Endothelial cell of umbilical vein (primary cell): Measurements from ENCODE around the gene RBSN. TPM values are rescaled to one million over a fixed set of nuclear protein-coding genes. Genes with fewer than 3 reads are reported as not detected.
A peak's percentile ranks its signal among the peaks of the same experiment; 100 is the strongest.
"Not testable (repeated sequence)": the region's sequence is repeated elsewhere in the genome, so short reads cannot be mapped to it uniquely, and the experiment has no call there.

Experiments used
- BruUV-seq: library from RNA; stranded (reverse); fragments of 400-500 nt; replicated peaks from 2 replicates; lab custom pipeline; 2021; lab: Mats Ljungman, UMichigan
- CTCF ChIA-PET: fragments of 300-600, 350-600 bp; sonication (Branson Sonifier 250); formaldehyde crosslinking; loops from one replicate; lab custom pipeline; 2021; ENCODE audit warnings: antibody characterized with exemption, inconsistent platforms; lab: Charles Lee
- POLR2A ChIA-PET: fragments of 300-600, 350-600 bp; sonication (Branson Sonifier 250); formaldehyde crosslinking; loops from one replicate; lab custom pipeline; 2021; ENCODE audit warnings: antibody characterized with exemption, inconsistent platforms; lab: Charles Lee
- DNase-seq: peaks from one replicate; pipeline ENCODE4 v3.0.0-alpha.2; 2011; ENCODE audit warnings: low read depth, low spot score
- FAIRE-seq: peaks from 2 replicates; lab custom pipeline; 2011; peaks lifted over from hg19 to GRCh38; lab: Jason Lieb, UNC
- H2AFZ ChIP-seq: 2 replicates; pipeline ENCODE4 v1.6.0; 2012; ENCODE audit warnings: low read depth, low read length, control low read depth, inconsistent platforms
- H3K27ac ChIP-seq: 2 replicates; pipeline ENCODE4 v1.5.1; 2011; ENCODE audit warnings: low read depth, mild to moderate bottlenecking, control low read depth, low read length, moderate library complexity; ENCODE audit not compliant: insufficient read depth
- H3K27me3 ChIP-seq, 2 experiments: 2 replicates each; pipeline versions ENCODE4 v1.6.0 to v1.6.1; 2011; ENCODE audit warnings: low read length in 2 of 2, mixed read lengths in 1 of 2; ENCODE audit not compliant: control insufficient read depth in 2 of 2, insufficient read depth in 2 of 2
- H3K36me3 ChIP-seq, 2 experiments: 2 replicates in 1 of 2; 3 replicates in 1 of 2; pipeline ENCODE4 v1.5.1; 2011; ENCODE audit warnings: low read length in 2 of 2, mild to moderate bottlenecking in 1 of 2, moderate library complexity in 1 of 2; ENCODE audit not compliant: control insufficient read depth in 2 of 2, insufficient read depth in 2 of 2; ENCODE audit errors: extremely low read depth in 1 of 2
- H3K4me1 ChIP-seq: 3 replicates; pipeline ENCODE4 v1.5.1; 2011; ENCODE audit warnings: mild to moderate bottlenecking, low read length; ENCODE audit not compliant: control insufficient read depth, insufficient read depth; ENCODE audit errors: extremely low read depth
- H3K4me2 ChIP-seq: 2 replicates; pipeline ENCODE4 v1.6.1; 2011; ENCODE audit warnings: low read length, control low read depth, mixed read lengths; ENCODE audit not compliant: insufficient read depth
- H3K4me3 ChIP-seq, 3 experiments: fragments of 200-600 bp in 1 of 3; sonication (generic), shearing (Covaris generic) in 1 of 3; replicated peaks in 1 of 3; 2 replicates each; pipeline ENCODE4 v1.5.1; 2011 to 2016; ENCODE audit warnings: control low read depth in 3 of 3, low read length in 3 of 3, mild to moderate bottlenecking in 2 of 3, inconsistent platforms in 1 of 3, low read depth in 1 of 3, moderate library complexity in 1 of 3; ENCODE audit not compliant: insufficient read depth in 1 of 3
- H3K79me2 ChIP-seq: 2 replicates; pipeline ENCODE4 v1.6.0; 2012; ENCODE audit warnings: low read length, inconsistent platforms; ENCODE audit not compliant: control insufficient read depth, insufficient read depth
- H3K9ac ChIP-seq: replicated peaks from 2 replicates; pipeline ENCODE3; 2011; ENCODE audit warnings: low read length, control low read depth; ENCODE audit not compliant: insufficient read depth; ENCODE audit errors: extremely low read depth
- H3K9me1 ChIP-seq: replicated peaks from 3 replicates; pipeline ENCODE4 v1.6.0; 2011; ENCODE audit warnings: mild to moderate bottlenecking, low read length; ENCODE audit not compliant: control insufficient read depth, insufficient read depth; ENCODE audit errors: extremely low read depth
- H3K9me3 ChIP-seq: replicated peaks from 2 replicates; pipeline ENCODE4 v1.5.1; 2012; ENCODE audit warnings: low read length, inconsistent platforms; ENCODE audit not compliant: control insufficient read depth, insufficient read depth
- H4K20me1 ChIP-seq: replicated peaks from 2 replicates; pipeline ENCODE3; 2011; ENCODE audit warnings: mild to moderate bottlenecking, low read length; ENCODE audit not compliant: control insufficient read depth, insufficient read depth; ENCODE audit errors: extremely low read depth
- CTCF ChIP-seq, 2 donors: IDR thresholded peaks; 1 replicate in 1 of 2; 2 replicates in 1 of 2; pipeline ENCODE4 v1.5.1; 2011; ENCODE audit warnings: low read length in 2 of 2, mild to moderate bottlenecking in 2 of 2, moderate library complexity in 2 of 2, control low read depth in 1 of 2, inconsistent platforms in 1 of 2, low read depth in 1 of 2; ENCODE audit not compliant: insufficient read depth in 1 of 2; ENCODE audit errors: extremely low read depth in 1 of 2
- EZH2 ChIP-seq: IDR thresholded peaks from 2 replicates; pipeline ENCODE4 v1.6.1; 2012; ENCODE audit warnings: borderline replicate concordance, low read depth, mild to moderate bottlenecking, moderate library complexity, low read length, inconsistent platforms; ENCODE audit not compliant: severe bottlenecking
- FOS ChIP-seq: IDR thresholded peaks from 2 replicates; pipeline ENCODE4 v1.6.1; 2011; ENCODE audit warnings: mild to moderate bottlenecking, low read length, moderate library complexity, borderline replicate concordance; ENCODE audit not compliant: insufficient read depth
- GATA2 ChIP-seq: IDR thresholded peaks from 2 replicates; pipeline ENCODE4 v1.7.0; 2011; ENCODE audit warnings: low read depth, mild to moderate bottlenecking, moderate library complexity, mixed read lengths, low read length; ENCODE audit not compliant: insufficient read length, insufficient read depth
- JUN ChIP-seq: IDR thresholded peaks from 2 replicates; pipeline ENCODE4 v1.6.1; 2011; ENCODE audit warnings: borderline replicate concordance, low read depth; ENCODE audit not compliant: insufficient read length, insufficient read depth
- MYC ChIP-seq: IDR thresholded peaks from one replicate; pipeline ENCODE4 v1.6.1; 2011; ENCODE audit warnings: mild to moderate bottlenecking, low read depth, low read length
- POLR2A ChIP-seq: IDR thresholded peaks from 2 replicates; pipeline ENCODE4 v1.6.1; 2012; ENCODE audit warnings: low read depth, mild to moderate bottlenecking, control low read depth, low read length
- POLR2AphosphoS5 ChIP-seq: IDR thresholded peaks from 2 replicates; pipeline ENCODE4 v1.6.1; 2012; ENCODE audit warnings: low read depth, mild to moderate bottlenecking, control low read depth, low read length, moderate library complexity; ENCODE audit not compliant: insufficient read depth
- dilution Hi-C: fragments of 300-500 bp; cut with MboI; formaldehyde crosslinking; loops from one replicate; pipeline ENCODE4 v1.15.0; 2019; ENCODE audit warnings: low sequenced_read_pairs; ENCODE audit not compliant: extremely low pct_ligation_motif_present
- intact Hi-C: fragments of 100-400 bp; cut with micrococcal nuclease; formaldehyde crosslinking; loops from one replicate; pipeline ENCODE4 v1.10.0; 2022
- polyA plus RNA-seq, 4 experiments: library from polyadenylated mRNA; depleted of rRNA in 3 of 4; stranded (reverse) in 3 of 4; unstranded in 1 of 4; fragments of >200 nt; gene quantifications; 2 replicates each; pipeline versions ENCODE4 v1.2.1 to v1.2.3, GENCODE V29; 2011 to 2012; ENCODE audit warnings: missing spikeins in 1 of 4
- total RNA-seq: library from RNA; stranded (reverse); gene quantifications from 2 replicates; pipeline ENCODE4 v1.2.3, GENCODE V29; 2021
- TF ChIP-seq, protein P1 (sequence below): IDR thresholded peaks from 2 replicates; pipeline ENCODE4 v1.6.1; 2011; ENCODE audit not compliant: insufficient read depth, insufficient read length

The RBSN gene
- total and polyA plus RNA-seq, 2 donors (not counting 3 experiments of a cell fraction or from before 2014, with no cell fraction given): 6.7 to 23.6 TPM

GRCh38 chr3:15148614-15149013 lies 49.7 kb upstream of the RBSN start:
- no peaks in the 10 kb centered on the region for H3K36me3 ChIP-seq
- TF ChIP-seq MYC (no peak), EZH2 (no peak), CTCF (IDR thresholded peaks at IDR 0.05; ENCODE audit: extremely low read depth in 1 of 2, insufficient read depth in 1 of 2, low read depth in 1 of 2, low read length in 2 of 2) (no peak), JUN (no peak), POLR2AphosphoS5 (no peak), GATA2 (no peak), POLR2A (no peak), FOS (no peak)
- TF ChIP-seq, protein P1, sequence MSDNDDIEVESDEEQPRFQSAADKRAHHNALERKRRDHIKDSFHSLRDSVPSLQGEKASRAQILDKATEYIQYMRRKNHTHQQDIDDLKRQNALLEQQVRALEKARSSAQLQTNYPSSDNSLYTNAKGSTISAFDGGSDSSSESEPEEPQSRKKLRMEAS: no peak
- dilution Hi-C loops: no loop called here
- BruUV-seq: no TSS peak
- H3K27ac ChIP-seq: no peak overlapping the region
- CTCF ChIA-PET: interaction anchor here (1.2 to 1.3 kb wide), 2 partner anchors 8 to 32 kb away, joined by 3 read pairs; no protein-coding TSS in a partner anchor
- no peaks in the 10 kb centered on the region for H3K79me2 ChIP-seq
- no peak for DNase-seq
- H3K9me1 ChIP-seq: no peaks in the 10 kb centered on the region
- H2AFZ ChIP-seq: peak overlapping the region; percentile 57
- H3K4me1 ChIP-seq: peaks cover 11% of the 10 kb centered on the region
- no peaks in the 10 kb centered on the region for H4K20me1 ChIP-seq
- H3K9me3 ChIP-seq: no peaks in the 10 kb centered on the region
- POLR2A ChIA-PET: no interaction called here
- H3K4me2 ChIP-seq: no peak overlapping the region
- H3K27me3 ChIP-seq: peaks cover 6 to 11% of the 10 kb centered on the region in 2 experiments
- no peak for FAIRE-seq
- intact Hi-C loops: loop anchor here (5.0 kb wide), 1 partner anchor 979 kb away; no protein-coding TSS in a partner anchor
- H3K9ac ChIP-seq: no peak overlapping the region
- H3K4me3 ChIP-seq: no peak overlapping the region

DNA sequence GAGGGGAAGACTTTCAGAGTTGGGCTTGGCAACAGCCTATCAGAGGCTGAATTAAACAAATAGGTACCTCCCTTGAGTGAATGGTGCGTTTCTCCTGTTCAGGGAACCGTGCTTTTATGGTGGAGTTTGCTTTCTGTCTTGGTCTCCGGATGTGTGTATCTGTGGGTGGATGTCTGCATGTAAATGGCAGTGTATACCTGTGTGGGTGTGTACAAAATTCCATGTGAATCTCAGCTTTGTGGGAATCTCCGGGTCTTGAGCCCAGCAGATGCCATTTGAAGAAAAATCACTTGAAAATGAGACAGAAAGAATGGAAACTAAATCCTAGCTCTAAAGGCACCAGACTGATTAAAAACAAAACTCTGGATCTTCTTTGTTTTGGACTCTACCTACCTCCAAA lies 37.9 kb upstream of the RBSN start:
- H3K36me3 ChIP-seq, H3K4me2 ChIP-seq, H3K9me1 ChIP-seq, H3K4me1 ChIP-seq, H4K20me1 ChIP-seq, DNase-seq, H3K9me3 ChIP-seq, H3K4me3 ChIP-seq, POLR2A ChIA-PET, H3K79me2 ChIP-seq, intact Hi-C loops, FAIRE-seq, H2AFZ ChIP-seq, H3K9ac ChIP-seq, CTCF ChIA-PET, dilution Hi-C loops, H3K27ac ChIP-seq, H3K27me3 ChIP-seq, BruUV-seq: not testable (repeated sequence)

- H3K79me2 ChIP-seq, BruUV-seq, H3K36me3 ChIP-seq, H3K9me3 ChIP-seq, H3K27me3 ChIP-seq, DNase-seq, dilution Hi-C loops, H3K27ac ChIP-seq, H2AFZ ChIP-seq, H3K9ac ChIP-seq, H4K20me1 ChIP-seq, H3K4me1 ChIP-seq, H3K9me1 ChIP-seq, H3K4me2 ChIP-seq, FAIRE-seq, intact Hi-C loops, H3K4me3 ChIP-seq, CTCF ChIA-PET, POLR2A ChIA-PET: not testable (repeated sequence)
These were observed 36.0 kb upstream of the RBSN start for GRCh38 chr3:15134968-15135367.
